ENCODE measurements around the gene KIF18A.

The KIF18A gene

DNA sequence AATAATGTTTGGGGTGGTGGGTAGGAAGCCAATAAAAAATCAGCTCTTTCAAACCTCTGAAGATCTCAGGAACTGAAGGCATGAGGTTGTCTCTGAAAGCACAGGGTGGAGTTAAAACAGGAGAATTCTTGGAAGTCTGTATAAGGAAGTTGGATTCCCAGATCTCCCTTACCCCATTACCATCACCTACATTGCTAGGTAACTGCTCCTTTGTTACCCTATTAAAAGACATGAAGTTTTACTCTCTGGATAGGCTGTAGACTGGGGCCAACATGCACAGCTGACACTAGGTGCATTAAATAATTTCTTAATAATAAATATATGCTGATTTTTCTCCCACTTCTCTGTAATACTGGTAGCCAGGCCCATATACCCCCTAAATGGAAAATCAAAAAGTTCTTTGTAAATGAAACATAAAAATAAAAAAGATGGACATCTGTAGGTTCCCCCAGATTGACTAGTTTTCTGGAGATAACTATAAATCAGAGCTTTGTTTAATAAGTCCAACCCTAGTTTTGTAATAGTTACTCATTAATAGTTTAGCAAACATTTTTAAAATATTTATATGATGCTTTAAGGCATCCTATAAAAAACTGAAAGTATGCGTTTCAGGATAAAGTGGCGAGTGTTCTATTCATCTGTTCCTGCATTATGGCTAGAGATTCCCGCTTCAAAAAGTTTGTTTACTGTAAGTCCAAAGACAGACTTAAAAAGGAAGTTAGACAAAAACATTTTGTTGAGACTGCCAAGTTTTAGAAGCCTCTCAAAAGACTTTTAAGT, 63.8 kb downstream of the KIF18A start:
- DNase-seq (ENCODE audit: low spot score): no peak

DNA sequence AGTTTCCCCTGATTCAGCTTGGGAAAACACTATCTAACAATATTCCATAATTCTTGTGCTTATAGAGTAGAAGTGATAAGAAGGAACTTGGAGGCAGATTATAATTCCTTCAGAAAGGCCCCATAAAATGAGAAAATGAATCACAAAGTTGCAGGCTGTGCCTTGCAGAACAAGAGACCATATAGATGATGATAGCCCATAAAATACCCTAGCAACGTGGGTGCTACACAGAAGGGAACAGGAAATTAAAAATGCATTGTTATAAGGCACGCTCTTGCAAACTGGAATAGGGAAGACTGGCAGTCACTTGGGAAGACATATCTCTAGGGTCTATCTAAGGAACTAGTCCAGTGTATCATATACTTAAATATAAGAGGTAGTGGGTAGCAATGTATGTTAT, 67.6 kb downstream of the KIF18A start:
- no peak for DNase-seq (ENCODE audit: low spot score)

- DNase-seq (ENCODE audit: low spot score): no peak
Measured at GRCh38 chr11:28038775-28039174, 69.2 kb downstream of the KIF18A start.

GRCh38 chr11:28026634-28027290, 81.2 kb downstream of the KIF18A start:
- no peak for DNase-seq (ENCODE audit: low spot score)

DNA sequence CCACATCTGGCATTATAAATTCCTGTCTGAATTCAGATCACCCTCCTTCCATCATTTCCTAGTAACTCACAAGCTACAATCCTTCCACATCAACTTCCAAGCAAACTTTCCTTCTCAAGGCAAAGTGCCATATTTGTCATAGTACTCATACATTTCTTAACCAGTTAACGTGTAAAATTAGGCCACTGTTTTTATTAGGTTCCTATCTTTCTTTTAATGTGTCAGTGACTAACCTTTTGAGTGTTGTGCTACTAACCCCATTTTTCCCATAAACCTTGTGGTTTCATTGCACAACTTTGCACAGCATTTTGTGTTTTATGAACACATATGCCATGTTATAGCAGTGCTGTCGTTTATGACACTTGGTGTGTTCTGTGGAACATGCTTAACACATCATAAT, 90.1 kb downstream of the KIF18A start:
- DNase-seq (ENCODE audit: low spot score): no peak

GRCh38 chr11:28011813-28012212, 96.1 kb downstream of the KIF18A start:
- DNase-seq (ENCODE audit: low spot score): no peak

- DNase-seq (ENCODE audit: low spot score): no peak
Measured at GRCh38 chr11:28009996-28010395, 98.0 kb downstream of the KIF18A start.

DNA sequence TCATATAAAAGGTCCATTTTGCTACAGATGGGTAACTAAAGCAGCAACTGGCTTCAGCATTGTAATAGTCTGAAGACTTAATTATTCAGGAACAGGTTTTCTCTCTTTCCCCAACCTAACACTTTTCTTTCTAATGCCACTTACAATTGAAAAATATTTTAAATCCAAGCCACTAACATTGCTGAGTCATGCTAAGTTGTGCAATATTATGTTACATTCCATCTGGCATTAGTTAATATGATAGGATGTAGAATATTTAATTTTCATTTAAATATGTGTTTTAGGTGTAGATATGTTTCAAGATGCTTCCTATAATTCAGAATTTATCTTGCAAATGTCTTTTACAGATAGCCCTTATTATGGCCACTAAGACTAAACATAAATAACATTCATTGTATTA, 98.6 kb downstream of the KIF18A start:
- no peak for DNase-seq (ENCODE audit: low spot score)

GRCh38 chr11:28003615-28004014, 104.3 kb downstream of the KIF18A start:
- DNase-seq (ENCODE audit: low spot score): no peak

GRCh38 chr11:27998552-27998951, 109.4 kb downstream of the KIF18A start:
- DNase-seq (ENCODE audit: low spot score): no peak

DNA sequence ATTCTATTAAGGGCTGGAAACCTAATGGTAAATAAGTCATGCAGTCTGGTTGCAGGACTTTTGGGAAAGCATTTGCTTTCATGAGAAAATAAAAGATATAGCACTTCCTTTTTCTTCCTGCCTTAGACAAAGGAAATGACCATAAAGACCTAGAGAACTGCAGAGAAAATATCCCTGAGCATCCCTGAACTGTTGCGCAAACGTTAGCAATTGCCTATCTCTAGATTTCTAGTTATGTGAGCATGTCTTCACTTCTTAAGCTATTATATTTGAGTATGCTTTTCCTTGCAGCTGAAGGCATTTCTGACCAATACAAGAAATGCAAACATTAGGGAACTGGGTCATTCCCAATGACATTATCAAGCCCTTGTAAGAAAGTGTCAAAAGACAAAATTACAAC, 110.6 kb downstream of the KIF18A start:
- no peak for DNase-seq (ENCODE audit: low spot score)

- no peak for DNase-seq (ENCODE audit: low spot score)
Measured at GRCh38 chr11:27996066-27996465, 111.9 kb downstream of the KIF18A start.

DNA sequence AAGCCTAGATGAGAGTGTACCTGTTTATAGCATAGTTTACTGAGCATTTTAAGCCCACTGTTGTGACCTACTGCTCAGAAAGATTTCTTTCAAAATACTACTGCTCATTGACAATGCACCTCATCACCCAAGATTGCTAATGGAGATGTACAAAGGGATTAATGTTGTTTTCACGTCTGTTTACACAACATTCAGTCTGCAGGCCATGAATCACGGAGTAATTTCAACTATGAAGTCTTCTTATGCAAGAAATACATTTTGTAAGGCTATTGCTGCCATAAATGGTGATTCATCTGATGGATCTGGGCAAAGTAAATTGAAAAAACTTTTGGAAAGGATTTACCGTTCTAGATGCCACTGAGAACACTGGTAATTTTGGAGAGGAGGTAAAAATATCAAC, 112.9 kb downstream of the KIF18A start:
- no peak for DNase-seq (ENCODE audit: low spot score)

GRCh38 chr11:27991736-27992135, 116.2 kb downstream of the KIF18A start:
- DNase-seq (ENCODE audit: low spot score): no peak

- no peak for DNase-seq (ENCODE audit: low spot score)
Measured at GRCh38 chr11:27977527-27977926, 130.4 kb downstream of the KIF18A start.

DNA sequence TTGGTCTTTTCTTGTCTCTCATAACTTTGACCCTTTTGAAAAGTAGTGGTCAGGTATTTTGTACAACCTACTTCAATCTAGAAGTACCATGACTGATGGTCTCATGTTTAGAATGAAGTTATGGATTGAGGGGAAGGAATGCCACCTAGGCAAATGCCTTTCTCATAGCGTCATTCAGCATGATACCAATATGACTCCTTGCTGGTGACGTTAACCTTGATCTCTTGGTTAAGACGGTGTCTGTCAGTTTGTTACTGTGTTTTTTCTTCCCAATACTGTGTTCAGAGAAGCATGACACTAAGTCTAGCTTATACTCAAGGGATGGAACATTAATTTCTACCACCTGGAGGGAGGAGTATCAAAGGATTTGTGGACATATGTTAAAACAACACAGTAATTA, 130.9 kb downstream of the KIF18A start:
- DNase-seq (ENCODE audit: low spot score): no peak

DNA sequence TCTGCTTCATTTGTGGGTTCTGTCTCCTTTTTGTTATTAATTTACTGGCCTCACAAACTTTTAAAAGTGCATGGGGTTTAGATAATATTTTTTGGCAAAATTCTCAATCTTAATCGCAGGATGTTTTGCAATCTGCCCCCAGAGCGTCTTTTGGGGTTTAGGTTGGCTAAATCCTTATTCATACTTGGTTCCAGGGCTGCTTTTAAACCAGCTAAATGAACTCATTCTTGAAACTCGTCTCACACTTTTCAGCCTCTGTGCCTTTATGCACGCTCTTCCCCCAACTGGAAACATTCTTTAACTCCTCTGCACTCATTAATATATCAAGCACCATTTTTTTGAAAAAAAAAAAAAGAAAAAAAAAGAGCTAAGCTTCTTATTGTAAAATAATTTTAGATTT, 131.7 kb downstream of the KIF18A start:
- DNase-seq (ENCODE audit: low spot score): no peak

DNA sequence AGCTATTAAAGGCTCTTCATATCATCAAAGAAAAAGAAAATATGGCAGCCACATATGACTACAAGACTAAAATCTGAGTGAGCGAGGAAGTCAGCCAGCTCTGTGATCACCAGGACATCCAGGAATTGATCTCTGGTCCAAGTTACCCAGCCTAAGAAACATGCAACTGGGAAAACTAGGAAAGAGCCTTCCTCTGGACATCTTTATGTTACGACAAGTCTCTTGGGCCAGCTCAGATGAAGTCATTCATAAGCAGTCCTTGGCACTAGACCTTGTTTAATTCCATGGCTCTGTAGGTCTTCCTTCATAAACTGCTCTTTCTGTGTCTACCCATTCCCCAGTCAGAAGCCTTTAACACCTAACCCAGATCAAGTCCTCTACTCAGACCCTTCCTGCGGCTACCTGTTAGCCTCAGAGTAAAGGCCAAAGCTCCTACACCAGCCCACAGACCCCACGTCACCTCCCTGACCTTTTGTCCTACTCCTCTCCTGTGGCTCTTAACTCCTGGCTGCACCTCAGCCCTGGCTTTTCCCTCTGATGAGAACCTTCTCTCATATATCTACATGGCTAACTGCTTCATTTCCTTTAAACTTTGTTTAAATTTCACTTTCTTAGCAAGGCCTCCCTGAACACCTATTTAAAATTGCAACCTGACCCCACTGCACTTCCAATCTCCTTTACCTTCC, 134.0 kb downstream of the KIF18A start:
- DNase-seq (ENCODE audit: low spot score): no peak

DNA sequence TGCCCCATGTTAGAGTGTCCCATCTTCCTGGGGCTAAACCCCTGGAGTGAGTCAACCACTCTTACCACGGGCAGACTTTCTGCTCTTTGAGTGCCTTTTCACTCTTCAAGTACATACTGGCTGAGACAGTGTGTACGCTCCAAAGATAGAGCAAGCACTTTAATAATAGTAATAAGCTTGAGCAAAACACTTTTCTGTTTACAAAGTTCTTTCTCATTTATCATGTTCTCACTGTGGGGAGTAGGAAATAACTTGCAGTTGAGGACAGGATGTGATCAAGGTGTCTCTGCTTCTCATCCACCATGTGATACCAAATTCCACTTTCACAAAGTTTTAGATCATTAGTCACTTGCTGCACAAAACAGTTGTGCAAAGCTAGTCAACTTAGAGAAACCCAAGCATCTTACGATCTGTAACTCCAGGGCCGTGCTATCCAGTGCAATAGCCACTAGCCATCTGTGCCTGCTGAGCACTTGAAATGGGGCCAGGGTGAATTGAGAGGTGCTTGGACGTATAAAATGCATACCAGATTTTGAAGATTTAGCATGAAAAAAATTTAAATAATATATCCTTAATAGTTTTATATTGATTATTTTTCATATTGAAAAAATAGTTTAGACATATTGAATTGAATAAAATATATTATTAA, 135.3 kb downstream of the KIF18A start:
- no peak for DNase-seq (ENCODE audit: low spot score)

DNA sequence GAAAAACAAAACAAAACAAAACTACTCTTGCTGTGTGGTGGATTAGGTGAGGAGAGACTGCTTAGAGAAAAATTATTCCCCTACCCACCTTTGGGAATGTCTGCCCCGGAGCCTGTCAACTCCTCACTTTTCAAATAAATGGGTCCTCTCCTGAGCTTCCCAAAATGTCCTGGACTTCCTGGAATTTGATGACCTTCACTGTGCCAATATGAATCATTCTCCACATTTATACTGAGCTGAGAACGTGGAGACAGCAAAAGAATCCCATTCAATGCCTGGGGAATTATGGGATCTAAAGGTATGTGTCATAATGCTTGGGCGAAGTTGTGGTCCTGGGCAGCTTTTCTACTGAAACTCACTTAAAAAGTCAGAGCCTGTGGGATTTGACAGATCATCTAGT, 136.8 kb downstream of the KIF18A start:
- DNase-seq (ENCODE audit: low spot score): no peak
